OCI-LY1 (cell line): ENCODE data around the gene ANKRD11.

Experiments used
- CTCF ChIP-seq: fragments of 200-600 bp; sonication (generic), shearing (Covaris generic); IDR thresholded peaks from 2 replicates; pipeline ENCODE4 v1.5.1; 2017; ENCODE audit warnings: mild to moderate bottlenecking, antibody characterized with exemption, low read length, moderate library complexity, mixed read lengths
- EZH2 ChIP-seq: fragments of 200-600 bp; sonication (generic), shearing (Covaris generic); IDR thresholded peaks from 2 replicates; pipeline ENCODE4 v1.8.0; 2017; ENCODE audit warnings: borderline replicate concordance, mixed run types, mild to moderate bottlenecking, antibody characterized with exemption, low read length, moderate library complexity, mixed read lengths

GRCh38 chr16:89472711-89473075 lies 17.7 kb downstream of the ANKRD11 start:
- no peak for TF ChIP-seq CTCF
- TF ChIP-seq EZH2: no peak
